GM20000 (cell line): ENCODE measurements around the gene GRIN3B.

Source experiments
- DNase-seq: peaks from one replicate; pipeline ENCODE4 v3.0.0; 2012; ENCODE audit warnings: low spot score
- TF ChIP-seq, protein P1 (sequence below): IDR thresholded peaks from 2 replicates; pipeline ENCODE4 v1.5.1; 2012; ENCODE audit warnings: mild to moderate bottlenecking, control low read depth; ENCODE audit errors: extremely low read depth, missing control alignments

GRIN3B gene

DNA sequence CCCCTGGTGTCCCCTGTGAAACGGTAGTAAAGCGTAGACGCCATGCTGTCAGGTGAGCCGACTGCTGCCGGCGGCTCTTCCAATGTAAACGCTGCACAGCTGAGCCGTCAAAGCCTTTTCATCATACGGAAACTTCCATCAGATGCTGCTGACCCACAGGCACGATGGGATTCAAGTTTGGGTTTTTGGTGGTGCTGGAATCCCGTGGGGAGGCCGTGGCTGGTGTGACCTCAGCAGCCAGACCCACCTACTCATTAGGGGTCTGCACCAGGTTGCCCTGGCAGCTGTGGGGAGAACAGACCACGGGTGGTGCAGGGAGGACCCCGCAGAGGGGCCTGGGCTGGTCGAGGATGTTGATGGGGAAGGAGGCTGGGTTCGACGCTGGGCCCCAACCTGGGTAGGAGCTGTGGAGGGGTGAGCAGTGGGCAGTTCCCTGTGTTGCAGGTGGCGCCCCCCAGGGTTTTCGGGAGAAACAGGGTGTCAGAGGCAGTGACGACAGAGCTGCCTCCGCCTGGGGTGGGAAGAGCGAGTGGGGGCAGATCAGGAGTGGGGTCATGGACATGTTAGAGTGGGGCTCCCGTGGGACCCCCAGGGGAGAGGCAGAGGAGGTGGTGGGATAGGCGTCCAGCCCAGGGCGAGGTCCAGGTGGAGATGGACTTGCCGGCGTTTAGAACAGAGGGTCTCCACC lies 6.6 kb downstream of the GRIN3B start:
- TF ChIP-seq, protein P1, sequence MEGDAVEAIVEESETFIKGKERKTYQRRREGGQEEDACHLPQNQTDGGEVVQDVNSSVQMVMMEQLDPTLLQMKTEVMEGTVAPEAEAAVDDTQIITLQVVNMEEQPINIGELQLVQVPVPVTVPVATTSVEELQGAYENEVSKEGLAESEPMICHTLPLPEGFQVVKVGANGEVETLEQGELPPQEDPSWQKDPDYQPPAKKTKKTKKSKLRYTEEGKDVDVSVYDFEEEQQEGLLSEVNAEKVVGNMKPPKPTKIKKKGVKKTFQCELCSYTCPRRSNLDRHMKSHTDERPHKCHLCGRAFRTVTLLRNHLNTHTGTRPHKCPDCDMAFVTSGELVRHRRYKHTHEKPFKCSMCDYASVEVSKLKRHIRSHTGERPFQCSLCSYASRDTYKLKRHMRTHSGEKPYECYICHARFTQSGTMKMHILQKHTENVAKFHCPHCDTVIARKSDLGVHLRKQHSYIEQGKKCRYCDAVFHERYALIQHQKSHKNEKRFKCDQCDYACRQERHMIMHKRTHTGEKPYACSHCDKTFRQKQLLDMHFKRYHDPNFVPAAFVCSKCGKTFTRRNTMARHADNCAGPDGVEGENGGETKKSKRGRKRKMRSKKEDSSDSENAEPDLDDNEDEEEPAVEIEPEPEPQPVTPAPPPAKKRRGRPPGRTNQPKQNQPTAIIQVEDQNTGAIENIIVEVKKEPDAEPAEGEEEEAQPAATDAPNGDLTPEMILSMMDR: no peak
- DNase-seq: no peak

DNA sequence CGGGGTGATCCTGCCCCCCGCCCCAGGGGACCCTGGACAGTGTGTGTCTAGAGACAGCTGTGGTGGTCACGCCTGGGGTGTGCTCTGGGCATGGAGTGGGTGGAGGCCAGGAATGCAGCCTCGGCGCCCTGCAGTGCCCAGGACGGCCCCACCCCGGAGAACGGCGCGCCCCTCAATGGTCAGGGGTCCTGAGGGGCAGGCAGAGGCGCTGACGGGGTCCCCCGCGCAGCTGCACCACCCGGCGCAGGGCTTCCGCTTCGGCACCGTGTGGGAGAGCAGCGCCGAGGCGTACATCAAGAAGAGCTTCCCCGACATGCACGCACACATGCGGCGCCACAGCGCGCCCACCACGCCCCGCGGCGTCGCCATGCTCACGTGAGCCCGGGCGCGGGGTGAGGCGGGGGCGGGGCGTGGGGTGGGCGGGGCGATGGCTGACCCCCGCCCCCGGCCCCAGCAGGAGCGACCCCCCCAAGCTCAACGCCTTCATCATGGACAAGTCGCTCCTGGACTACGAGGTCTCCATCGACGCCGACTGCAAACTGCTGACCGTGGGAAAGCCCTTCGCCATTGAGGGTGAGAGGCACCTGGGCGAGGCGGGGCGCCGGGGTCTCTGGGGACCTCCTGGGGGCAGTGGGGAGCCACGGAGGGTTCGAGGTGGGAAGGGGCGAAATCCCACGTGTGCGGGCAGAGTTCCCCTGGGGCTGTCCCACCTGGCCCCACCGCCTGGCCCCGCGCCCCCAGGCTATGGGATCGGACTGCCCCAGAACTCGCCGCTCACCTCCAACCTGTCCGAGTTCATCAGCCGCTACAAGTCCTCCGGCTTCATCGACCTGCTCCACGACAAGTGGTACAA lies 7.4 kb downstream of the GRIN3B start:
- DNase-seq: no peak
- TF ChIP-seq, protein P1: no peak

DNA sequence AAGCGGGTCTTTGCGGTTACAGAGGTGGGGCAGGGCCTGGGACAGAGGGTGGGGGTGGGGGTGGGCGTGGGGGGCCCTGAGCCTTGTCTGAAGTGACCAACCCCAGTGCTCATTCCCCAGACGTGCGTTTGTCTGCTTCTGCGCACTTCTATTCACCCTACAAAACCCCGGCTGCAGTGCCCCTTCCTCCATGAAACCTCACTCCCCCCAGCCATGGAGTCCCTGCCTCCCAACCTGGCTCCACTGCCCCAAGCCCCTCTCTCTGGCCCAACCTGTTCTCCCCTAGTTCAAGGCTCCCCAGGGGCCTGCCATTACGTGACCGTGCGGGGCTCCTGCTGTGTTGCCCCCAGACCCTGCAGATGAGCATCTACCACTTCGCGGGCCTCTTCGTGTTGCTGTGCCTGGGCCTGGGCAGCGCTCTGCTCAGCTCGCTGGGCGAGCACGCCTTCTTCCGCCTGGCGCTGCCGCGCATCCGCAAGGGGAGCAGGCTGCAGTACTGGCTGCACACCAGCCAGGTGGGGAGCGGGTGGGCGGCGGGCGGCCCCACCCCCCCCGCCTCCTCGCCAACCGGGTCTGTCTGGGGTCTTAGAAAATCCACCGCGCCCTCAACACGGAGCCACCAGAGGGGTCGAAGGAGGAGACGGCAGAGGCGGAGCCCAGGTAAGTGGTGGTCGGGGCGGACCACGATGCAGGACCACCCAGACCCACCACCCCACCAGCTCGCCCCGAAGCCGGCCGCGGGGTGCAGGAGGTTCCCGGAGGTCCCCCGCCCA lies 8.2 kb downstream of the GRIN3B start:
- TF ChIP-seq, protein P1: no peak
- DNase-seq: no peak

DNA sequence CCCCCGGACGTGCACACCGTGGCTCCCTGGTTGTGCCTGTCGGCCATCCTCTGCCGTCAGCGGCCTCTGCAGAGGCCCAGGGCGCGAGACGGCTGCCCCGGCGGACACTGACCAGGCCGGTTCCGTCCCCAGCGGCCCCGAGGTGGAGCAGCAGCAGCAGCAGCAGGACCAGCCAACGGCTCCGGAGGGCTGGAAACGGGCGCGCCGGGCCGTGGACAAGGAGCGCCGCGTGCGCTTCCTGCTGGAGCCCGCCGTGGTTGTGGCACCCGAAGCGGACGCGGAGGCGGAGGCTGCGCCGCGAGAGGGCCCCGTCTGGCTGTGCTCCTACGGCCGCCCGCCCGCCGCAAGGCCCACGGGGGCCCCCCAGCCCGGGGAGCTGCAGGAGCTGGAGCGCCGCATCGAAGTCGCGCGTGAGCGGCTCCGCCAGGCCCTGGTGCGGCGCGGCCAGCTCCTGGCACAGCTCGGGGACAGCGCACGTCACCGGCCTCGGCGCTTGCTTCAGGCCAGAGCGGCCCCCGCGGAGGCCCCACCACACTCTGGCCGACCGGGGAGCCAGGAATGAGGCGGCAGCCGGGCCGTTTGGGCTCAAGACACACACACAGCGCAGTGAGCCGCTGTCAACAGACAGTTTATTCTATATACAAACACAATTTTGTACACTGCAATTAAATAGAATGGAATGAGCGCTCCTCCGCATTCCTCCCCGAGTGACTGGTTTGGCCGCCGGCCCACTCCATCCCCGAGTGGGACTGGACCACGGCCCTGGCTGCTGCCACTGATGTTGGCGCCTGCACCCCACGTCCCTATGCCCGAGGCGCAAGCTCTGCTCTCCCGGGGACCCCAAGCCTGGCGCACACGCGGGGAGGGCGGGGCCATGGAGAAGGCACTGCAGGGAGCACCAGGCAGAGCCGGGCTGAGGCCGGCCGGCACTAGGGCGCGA lies 9.1 kb downstream of the GRIN3B start:
- no peak for DNase-seq
- TF ChIP-seq, protein P1: no peak

DNA sequence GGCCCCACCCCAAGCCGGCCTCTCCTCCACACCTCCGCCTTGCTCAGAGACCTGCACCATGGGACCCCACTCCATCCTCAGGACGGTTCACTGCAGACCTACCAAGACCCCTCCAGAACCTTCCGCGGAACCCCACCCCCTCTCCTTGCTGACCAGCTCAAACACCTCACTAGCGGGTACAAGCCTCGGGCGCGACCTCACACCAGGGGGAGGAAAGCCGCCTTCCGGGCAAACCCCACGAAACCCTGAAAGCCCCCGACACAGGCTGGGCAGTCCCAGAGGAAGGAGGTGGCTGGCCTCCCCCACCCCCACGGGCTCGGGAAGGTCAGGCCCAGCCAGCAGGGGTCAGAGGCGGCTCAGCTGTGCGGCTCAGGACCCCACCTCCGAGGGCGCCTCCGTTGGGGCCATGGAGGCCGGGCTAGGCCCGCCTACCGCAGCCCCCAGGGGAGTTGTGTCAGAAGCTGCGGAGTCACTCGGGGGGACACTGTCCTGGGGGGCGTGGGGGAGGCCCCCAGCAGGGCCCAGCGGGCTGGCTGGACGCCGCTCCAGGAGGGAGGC lies 9.8 kb downstream of the GRIN3B start:
- TF ChIP-seq, protein P1: no peak
- DNase-seq: no peak

DNA sequence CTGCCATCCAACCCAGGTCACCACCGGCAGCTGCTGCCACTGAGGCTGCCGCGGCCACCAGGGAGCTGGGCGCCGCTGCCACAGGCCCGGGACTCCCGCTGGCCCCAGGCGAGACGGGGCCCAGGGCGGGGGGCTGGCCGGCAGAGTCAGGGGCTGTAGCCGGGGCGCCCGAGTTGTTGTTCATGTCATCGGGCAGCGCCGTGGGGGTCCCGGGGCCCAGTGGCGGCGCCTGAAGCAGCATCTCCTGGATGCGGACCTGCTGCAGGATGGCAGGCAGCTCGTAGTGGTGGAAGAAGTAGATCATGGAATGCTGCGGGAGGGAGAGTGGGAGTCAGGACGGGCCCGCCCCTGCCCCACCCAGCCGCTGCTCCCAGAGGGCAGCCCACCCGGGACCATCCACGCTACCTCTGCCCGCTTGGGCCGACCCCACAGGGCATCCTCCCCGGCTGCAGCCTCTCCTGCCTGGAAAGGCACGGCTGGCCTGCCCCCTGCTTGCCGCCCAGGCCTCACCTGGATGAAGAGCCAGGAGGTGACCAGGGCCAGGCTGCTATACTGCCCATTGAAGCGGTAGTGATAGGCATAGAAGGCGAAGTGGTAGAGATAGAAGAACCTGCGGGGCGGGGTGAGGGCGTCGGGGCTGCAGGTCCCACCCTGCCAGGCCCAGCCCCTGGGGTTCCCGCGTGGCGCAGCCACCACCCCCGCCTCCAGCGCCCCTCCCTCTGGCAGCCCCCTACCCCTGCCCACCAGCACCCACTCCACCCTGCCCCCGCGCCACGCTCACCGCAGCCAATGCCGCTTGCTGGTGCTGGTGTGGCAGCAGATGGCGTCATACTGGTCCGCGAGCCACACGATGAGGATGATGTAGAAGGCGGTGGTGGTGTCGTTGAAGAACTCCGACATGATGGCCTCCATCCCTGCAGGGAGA lies 10.6 kb downstream of the GRIN3B start:
- TF ChIP-seq, protein P1: no peak
- no peak for DNase-seq
